HG03139 (cell line): Measurements from ENCODE around the gene TTLL9.

Experiments
- ATAC-seq: cut with Tn5 transposase; IDR thresholded peaks from one replicate; pipeline ENCODE4 v1.9.1; 2021; ENCODE audit not compliant: unreplicated experiment

The TTLL9 gene

DNA sequence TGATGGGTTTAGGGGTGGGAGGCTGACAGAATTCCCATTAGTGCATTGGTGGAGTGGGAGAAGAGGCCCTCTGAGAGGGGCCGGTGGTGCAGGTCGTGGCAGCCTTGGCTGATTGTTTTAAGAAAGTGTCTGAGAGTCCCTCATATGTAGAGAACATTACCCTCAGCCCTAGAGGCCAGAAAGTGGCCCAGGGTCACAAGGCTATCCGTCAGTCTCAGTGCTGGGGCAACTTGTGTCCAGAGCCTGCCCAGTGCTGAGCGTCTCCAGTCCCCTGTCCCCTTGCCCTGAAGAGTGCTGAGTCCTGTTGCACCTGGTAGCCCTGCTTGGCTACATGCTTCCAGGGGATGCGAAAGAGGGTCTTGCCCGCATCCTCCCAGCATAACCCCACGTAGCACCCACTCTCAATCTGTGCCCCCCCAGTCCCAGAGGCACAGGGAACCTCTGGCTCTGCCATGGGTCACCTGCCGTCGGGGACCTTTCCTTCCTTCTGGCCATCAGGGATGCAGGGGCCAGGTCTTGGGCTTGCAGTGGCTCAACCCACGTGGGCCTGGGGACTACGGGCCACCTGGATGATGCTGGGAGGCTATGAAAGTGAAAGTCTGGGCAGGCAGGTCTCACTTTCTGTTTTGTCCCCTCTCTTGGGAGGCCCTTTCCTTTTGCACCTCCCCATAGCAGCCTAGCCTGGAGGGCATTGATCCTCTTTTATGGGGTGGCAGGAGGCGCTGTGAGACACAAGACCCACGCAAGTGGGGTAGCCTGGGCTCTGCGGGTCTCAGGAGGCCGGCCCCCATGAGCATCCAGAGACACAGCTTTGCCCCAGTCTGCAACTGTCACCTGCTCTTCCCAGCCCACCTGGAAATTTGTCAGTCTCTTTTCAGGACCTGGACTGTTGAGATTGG is 12.3 kb upstream of the TTLL9 start:
- peak; percentile 56 for ATAC-seq

- ATAC-seq, result no peak
These were observed 11.7 kb upstream of the TTLL9 start for GRCh38 chr20:31858760-31859083.

GRCh38 chr20:31859266-31859997 is 11.0 kb upstream of the TTLL9 start:
- ATAC-seq, result no peak

DNA sequence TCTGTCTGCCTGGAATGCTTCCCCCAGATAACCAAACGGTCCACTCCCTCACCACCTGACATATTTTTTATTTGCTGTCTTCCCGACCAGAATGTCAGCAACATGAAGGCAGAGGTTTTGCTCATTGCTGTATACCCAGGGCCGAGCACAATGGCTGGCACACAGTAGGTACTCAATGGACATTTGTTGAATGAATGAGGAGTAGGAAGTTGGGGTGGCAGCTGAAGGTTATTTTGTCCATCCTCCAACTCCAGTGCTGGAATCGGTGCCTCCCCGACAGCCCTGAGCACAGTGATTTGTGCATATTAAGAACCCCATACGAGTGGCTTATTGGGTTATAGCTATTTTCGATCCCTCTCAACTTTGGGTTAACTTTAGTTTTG is 10.4 kb upstream of the TTLL9 start:
- ATAC-seq, result no peak

GRCh38 chr20:31860390-31861134 is 9.9 kb upstream of the TTLL9 start:
- ATAC-seq, result no peak

DNA sequence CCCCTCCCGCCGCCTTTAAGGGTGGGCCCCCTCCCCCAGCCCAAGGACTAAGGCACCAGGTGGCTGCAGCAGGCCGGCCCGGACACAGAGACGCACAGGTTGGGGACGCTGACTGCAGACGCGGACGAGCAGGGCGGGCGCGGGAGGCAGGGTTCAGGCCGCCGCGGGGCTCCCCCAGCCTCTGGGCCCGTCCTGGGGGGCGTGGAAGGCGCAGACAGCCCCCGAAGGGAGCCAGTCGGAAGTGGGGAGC is 9.4 kb upstream of the TTLL9 start:
- ATAC-seq, result peak; percentile 31

DNA sequence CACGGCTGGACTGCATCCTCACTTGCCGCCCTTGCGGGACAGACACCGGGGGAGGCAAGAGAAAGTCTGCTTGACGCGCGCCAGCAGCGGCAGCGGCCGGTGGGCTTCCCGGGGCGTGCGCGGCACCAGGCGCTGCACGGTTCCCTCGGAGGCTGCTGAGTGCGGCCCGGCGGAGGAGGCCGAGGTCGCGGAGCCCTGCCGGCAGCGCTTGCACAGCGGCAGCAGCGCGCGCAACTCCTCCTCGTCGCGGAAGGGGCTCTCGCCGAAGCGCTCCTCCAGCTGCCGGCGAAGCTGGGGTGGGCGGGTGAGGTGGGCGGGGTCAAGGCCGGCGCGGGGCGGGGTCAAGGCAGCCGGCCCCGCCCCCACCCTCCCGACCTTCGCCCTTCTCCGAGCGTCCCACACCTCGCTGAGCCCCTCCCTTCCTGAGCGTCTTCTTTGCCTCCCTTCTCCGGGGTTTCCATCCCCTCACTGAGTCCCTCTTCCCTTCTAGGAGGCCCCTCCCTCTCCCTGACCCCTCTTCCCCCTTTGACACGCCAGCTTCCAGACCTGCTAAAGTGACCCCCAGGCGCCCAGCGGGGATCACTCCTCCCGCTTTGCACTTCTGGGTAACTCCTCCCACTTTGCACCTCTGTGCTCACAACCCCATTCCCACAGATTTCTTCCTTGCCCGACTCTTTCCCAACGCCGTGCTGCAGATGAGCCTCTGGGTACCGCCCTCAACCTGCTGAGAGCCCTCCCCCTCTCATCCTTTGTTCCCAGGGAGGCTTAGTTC is 8.9 kb upstream of the TTLL9 start:
- ATAC-seq, result peak; percentile 54

DNA sequence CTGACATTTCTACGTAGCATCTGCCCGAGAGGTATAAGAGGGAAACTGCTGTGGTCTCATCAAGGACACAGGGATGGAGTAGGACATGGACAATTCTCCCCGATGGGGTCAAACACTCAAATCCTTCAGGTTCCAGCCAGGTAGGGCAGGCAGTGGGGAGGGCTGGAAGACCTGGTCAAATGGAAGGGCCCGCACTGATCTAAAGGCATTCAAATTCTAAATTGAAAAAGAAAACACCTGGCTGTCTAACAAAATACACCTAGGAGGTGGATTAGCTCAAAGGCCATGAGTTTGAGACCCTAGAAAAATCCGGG is 8.3 kb upstream of the TTLL9 start:
- ATAC-seq, result no peak

- ATAC-seq, result no peak
These were observed 7.9 kb upstream of the TTLL9 start for GRCh38 chr20:31862506-31862905.

DNA sequence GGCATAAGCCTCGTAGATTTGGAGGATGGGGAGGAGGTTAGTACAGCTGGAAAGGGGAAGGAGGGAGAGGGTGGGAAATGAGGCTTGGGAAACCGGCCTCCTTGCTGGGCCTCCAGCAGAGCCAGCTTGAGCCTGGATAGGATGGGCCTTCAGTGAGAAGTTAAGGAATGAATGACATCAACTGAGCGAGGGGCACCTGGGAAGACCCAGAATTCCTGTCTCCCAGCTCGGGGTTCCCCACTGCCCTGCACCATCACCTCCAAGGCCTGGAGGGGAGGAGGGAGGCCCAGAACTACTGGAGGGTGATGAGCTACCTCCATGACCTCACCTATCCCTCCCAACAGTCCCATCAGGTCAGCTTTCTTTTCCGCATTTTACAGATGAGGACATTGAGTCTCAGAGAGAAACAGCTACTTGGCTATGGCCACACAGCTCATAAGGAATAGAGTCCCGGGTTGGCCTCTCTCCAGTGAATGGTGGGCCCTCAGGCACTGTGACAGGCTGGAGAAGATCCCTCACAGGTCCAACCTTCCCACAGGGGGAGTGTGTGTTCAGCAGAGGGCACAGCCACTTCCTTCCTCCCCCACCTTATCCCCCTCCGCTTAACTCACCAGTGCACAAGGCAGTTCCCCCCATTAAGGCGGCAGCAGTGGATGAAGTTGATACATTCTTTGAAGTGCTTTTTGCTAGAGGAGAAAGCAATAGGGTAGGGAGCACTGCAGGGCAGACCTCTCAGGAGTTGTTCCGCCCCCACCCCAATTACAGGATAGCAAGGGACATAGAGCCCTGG is 6.9 kb upstream of the TTLL9 start:
- no peak for ATAC-seq

- ATAC-seq, result no peak
These were observed 5.7 kb upstream of the TTLL9 start for GRCh38 chr20:31864521-31865400.

DNA sequence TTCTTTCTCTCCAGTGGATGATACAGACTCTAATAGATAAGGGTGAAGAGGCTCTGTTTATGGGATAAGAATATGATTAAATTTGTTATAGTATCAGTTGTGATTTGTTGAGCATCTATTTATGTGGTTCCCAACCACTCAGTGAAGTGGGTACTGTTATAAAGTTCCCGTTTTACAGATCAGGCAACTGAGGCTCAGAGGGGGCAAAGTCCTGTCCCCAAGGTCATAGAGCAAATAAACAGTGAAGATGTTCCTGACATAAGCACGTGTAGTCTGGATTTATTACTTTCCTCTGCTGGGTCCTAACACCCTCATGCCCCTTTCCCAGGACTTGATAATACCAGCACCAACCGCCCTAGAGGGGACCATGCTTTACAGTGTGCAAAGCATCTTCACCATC is 4.2 kb upstream of the TTLL9 start:
- no peak for ATAC-seq

- ATAC-seq, result no peak
These were observed 1.4 kb upstream of the TTLL9 start for GRCh38 chr20:31868853-31869672.

GRCh38 chr20:31869673-31869941 is 827 bp upstream of the TTLL9 start:
- ATAC-seq, result no peak

- ATAC-seq, result no peak
These were observed 538 bp downstream of the TTLL9 start for GRCh38 chr20:31870726-31871617.

GRCh38 chr20:31871618-31871954 is 1.2 kb downstream of the TTLL9 start:
- no peak for ATAC-seq

- ATAC-seq, result no peak
These were observed 2.0 kb downstream of the TTLL9 start for GRCh38 chr20:31872406-31872805.

GRCh38 chr20:31875671-31876070 is 5.2 kb downstream of the TTLL9 start:
- ATAC-seq, result no peak
